ENCODE results near the gene HAP1. TPM values are rescaled to one million over a fixed set of nuclear protein-coding genes. Genes with fewer than 3 reads are reported as not detected.

HAP1 gene
- total and polyA plus RNA-seq, 7 donors = under 0.01 to 4.3 (median 0.71) TPM

GRCh38 chr17:41766135-41766534 lies 31.7 kb upstream of the HAP1 start:
- no peaks in the 10 kb centered on the region for H3K27me3 ChIP-seq
- peaks cover 0 to 72% (median 12%) of the 10 kb centered on the region in 4 donors for H3K36me3 ChIP-seq
- H3K4me3 ChIP-seq = no peak overlapping the region
- no peaks in the 10 kb centered on the region for H3K4me1 ChIP-seq
- intact Hi-C loops (cut with DNase I) = no loop called here
- H3K27ac ChIP-seq = no peak overlapping the region
- no peak for TF ChIP-seq CTCF (IDR thresholded peaks at IDR 0.05)
- no peak for TF ChIP-seq POLR2AphosphoS5 (IDR thresholded peaks at IDR 0.05)
- TF ChIP-seq POLR2A (IDR thresholded peaks at IDR 0.05) = no peak
- TF ChIP-seq EP300 (IDR thresholded peaks at IDR 0.05) = no peak
- no peak for DNase-seq
- no peaks in the 10 kb centered on the region for H3K9me3 ChIP-seq

GRCh38 chr17:41763327-41763726 lies 28.9 kb upstream of the HAP1 start:
- Histone ChIP-seq H3K9me3 (no peaks in the 10 kb centered on the region), H3K36me3 (peaks cover 0 to 68% (median 13%) of the 10 kb centered on the region in 4 donors), H3K4me3 (no peak overlapping the region), H3K27me3 (no peaks in the 10 kb centered on the region), H3K4me1 (no peaks in the 10 kb centered on the region), H3K27ac (no peak overlapping the region)
- 86 to 90% methylated on average over 8 of the region's 8 CpGs for WGBS, 2 donors
- intact Hi-C loops (cut with DNase I) = no loop called here
- no peak for DNase-seq
- no peak for TF ChIP-seq POLR2A (IDR thresholded peaks at IDR 0.05)

DNA sequence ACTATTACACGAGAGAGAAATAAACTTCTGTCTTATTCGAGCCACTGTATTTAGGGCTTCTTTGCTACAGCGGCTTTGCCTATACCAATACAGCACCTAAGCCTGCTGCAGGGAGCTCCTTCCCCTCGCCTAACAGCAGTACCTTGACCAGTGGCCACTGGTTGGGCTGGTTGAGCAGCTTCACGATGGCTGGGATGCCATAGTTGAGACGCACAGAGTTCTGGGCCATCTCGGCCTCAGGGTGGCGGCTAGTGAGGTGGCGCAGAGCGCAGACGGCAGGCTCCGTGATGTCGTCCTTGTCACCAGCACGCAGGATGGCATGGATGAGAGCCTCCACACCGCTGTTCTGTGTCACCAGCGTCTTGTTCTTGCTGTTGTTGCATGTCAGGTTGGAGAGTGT lies 28.4 kb upstream of the HAP1 start:
- no peak overlapping the region for H3K4me3 ChIP-seq
- H3K4me1 ChIP-seq = no peaks in the 10 kb centered on the region
- TF ChIP-seq CTCF (IDR thresholded peaks at IDR 0.05) = no peak
- no peak for TF ChIP-seq POLR2AphosphoS5 (IDR thresholded peaks at IDR 0.05)
- TF ChIP-seq EP300 (IDR thresholded peaks at IDR 0.05) = no peak
- TF ChIP-seq POLR2A (IDR thresholded peaks at IDR 0.05) = no peak
- intact Hi-C loops (cut with DNase I) = no loop called here
- DNase-seq = no peak
- WGBS, 2 donors = 91 to 95% methylated on average over 16 of the region's 16 CpGs
- no peaks in the 10 kb centered on the region for H3K9me3 ChIP-seq
- peaks cover 0 to 68% (median 13%) of the 10 kb centered on the region in 4 donors for H3K36me3 ChIP-seq
- H3K27me3 ChIP-seq = no peaks in the 10 kb centered on the region
- H3K27ac ChIP-seq = no peak overlapping the region

DNA sequence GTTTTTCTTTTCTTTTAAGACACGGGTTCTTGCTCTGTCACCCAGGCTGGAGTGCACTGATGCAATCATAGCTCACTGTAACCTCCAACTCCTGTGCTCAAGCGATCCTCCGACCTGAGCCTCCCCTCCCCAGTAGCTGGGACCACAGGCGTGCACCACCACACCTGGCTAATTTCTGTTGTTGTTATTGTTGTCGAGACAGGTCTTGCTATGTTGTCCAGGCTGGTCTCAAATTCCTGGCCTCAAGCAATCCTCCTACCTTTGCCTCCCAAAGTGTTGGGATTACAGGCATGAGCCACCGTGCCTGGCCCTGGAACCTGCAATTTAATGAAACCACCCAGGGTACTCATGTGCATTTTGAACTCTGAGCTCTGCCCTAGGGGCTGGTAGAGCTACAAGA lies 27.9 kb upstream of the HAP1 start:
- no peaks in the 10 kb centered on the region for H3K27me3 ChIP-seq
- no peaks in the 10 kb centered on the region for H3K9me3 ChIP-seq
- H3K27ac ChIP-seq = no peak overlapping the region
- H3K36me3 ChIP-seq = peaks cover 0 to 68% (median 13%) of the 10 kb centered on the region in 4 donors
- H3K4me1 ChIP-seq = no peaks in the 10 kb centered on the region
- WGBS, 2 donors = 93 to 95% methylated on average over 6 of the region's 6 CpGs
- no peak for DNase-seq
- intact Hi-C loops (cut with DNase I) = no loop called here
- TF ChIP-seq POLR2AphosphoS5 (IDR thresholded peaks at IDR 0.05) (no peak), EP300 (IDR thresholded peaks at IDR 0.05) (no peak), POLR2A (IDR thresholded peaks at IDR 0.05) (no peak), CTCF (IDR thresholded peaks at IDR 0.05) (no peak)
- no peak overlapping the region for H3K4me3 ChIP-seq

DNA sequence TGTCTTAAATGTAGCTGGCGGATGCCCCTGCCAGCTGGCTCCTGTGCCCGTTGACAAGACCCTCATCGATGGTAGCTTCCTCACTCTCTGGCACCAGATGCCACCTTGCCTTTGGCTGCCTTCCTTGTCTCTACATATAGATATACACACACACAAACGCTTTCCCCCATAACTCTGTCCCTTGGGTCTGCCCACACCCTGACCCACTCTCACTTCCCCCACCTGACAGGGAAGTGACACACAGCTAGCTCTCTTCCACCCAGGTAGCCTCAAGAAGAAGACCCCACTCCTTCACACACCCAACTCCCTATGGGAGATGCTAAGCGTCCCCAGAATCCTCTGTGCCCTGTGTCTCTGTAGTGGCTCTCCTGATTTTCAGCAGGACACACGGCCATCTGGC lies 26.4 kb upstream of the HAP1 start:
- Histone ChIP-seq H3K27ac (no peak overlapping the region), H3K27me3 (no peaks in the 10 kb centered on the region), H3K36me3 (peaks cover 0 to 72% (median 13%) of the 10 kb centered on the region in 4 donors), H3K4me1 (no peaks in the 10 kb centered on the region), H3K9me3 (no peaks in the 10 kb centered on the region), H3K4me3 (no peak overlapping the region)
- intact Hi-C loops (cut with DNase I) = no loop called here
- WGBS, 2 donors = 82 to 92% methylated on average over 6 of the region's 6 CpGs
- no peak for DNase-seq
- no peak for TF ChIP-seq CTCF (IDR thresholded peaks at IDR 0.05)
- no peak for TF ChIP-seq POLR2A (IDR thresholded peaks at IDR 0.05)
- TF ChIP-seq EP300 (IDR thresholded peaks at IDR 0.05) = no peak
- no peak for TF ChIP-seq POLR2AphosphoS5 (IDR thresholded peaks at IDR 0.05)

All from sigmoid colon (tissue), 7 donors.